Suprapubic skin (tissue), 4 donors: Measurements from ENCODE around the gene GSTA5.

Experiments
- CTCF ChIP-seq, 2 donors: fragments of 200-600 bp in 1 of 2; fragments of 450-650 bp in 1 of 2; sonication (generic) in 1 of 2; IDR thresholded peaks; one replicate each; pipeline ENCODE4 v1.5.1; 2016 to 2019; ENCODE audit warnings: antibody characterized with exemption in 2 of 2, mild to moderate bottlenecking in 1 of 2, moderate library complexity in 1 of 2
- POLR2A ChIP-seq, 2 donors: fragments of 450-650 bp; IDR thresholded peaks; one replicate each; pipeline ENCODE4 v1.6.1; 2017; ENCODE audit warnings: antibody characterized with exemption in 2 of 2, mild to moderate bottlenecking in 2 of 2, moderate library complexity in 2 of 2
- POLR2AphosphoS5 ChIP-seq, 3 donors: sonication (generic); formaldehyde crosslinking; IDR thresholded peaks; one replicate each; pipeline ENCODE4 v1.6.1; 2017; ENCODE audit warnings: antibody characterized with exemption in 3 of 3

- TF ChIP-seq CTCF (IDR thresholded peaks at IDR 0.05) = no peak
- TF ChIP-seq POLR2A (IDR thresholded peaks at IDR 0.05) = no peak
- TF ChIP-seq POLR2AphosphoS5 (IDR thresholded peaks at IDR 0.05) = no peak
Observed at GRCh38 chr6:52834481-52834880, 6.1 kb downstream of the GSTA5 start.
